GM19025 (cell line): ENCODE data around the gene ARHGAP12.
"Not testable (repeated sequence)": the region's sequence is repeated elsewhere in the genome, so short reads cannot be mapped to it uniquely, and the experiment has no call there.

Experiments used
- ATAC-seq: cut with Tn5 transposase; IDR thresholded peaks from one replicate; pipeline ENCODE4 v1.9.1; 2021; ENCODE audit warnings: mild to moderate bottlenecking, low read depth, moderate library complexity; ENCODE audit not compliant: unreplicated experiment

The ARHGAP12 gene

DNA sequence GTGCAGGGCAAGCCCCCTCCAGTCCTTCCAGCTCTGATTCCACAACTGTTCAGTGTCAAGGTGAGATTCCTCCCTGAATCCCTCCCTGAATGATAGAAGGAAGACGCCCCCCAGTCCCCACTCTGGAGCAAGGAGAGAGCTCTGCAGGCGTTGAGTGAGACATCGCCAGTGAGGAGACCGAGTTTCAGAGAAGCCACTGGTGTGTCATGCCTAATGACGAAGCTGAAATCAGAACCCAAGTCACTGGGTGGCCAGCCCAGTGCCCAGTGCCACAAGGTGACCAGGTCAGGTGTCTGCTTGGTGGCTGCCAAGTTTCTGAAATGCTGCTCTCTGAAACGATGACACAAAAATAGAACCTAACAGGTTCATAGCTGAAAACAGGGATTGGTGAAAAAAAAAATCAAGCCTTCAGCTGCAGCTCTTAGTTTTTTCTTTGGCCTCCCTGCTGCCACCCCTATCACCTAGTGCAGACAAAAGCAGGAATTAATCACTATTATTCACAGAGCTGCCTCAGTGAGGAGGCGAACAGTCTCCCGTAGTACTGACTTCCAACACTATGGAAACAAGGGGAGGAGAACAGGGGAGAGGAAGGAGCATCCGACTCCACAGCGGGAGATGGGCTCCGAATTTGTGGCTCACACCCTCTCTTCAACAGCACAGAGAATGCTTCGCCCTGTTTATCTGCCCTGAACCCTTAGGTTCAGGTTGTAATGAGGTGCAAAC lies 153.5 kb downstream of the ARHGAP12 start:
- no peak for ATAC-seq

DNA sequence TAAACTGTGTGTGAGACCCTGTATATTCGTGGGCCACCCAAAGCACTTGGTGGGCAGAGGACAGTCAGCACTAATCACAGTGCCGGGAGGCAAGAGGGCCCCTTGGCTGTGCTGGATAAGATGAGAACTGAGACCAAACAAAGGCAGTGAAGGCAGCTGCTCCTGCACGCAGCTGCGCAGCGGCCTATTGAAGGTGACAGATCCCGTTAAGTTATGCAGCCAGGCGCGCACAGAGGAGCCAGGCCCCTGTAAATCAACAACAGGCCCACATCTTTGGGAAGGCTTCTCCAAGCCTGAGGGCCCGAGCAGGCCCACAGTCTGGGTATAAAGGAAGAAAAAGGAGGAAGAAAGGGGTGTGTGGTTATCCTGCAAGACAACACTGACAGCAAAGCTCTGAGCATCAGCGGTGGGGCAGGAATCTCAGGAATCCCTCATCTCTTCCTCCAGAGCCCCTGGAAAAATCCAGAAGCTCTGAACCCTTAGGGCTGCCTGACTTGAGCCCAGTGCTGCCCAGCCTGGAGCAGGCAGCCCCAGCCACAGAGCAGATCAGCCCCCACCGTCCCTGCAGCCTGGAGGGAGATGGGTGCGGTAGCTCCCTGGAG lies 154.2 kb downstream of the ARHGAP12 start:
- no peak for ATAC-seq

DNA sequence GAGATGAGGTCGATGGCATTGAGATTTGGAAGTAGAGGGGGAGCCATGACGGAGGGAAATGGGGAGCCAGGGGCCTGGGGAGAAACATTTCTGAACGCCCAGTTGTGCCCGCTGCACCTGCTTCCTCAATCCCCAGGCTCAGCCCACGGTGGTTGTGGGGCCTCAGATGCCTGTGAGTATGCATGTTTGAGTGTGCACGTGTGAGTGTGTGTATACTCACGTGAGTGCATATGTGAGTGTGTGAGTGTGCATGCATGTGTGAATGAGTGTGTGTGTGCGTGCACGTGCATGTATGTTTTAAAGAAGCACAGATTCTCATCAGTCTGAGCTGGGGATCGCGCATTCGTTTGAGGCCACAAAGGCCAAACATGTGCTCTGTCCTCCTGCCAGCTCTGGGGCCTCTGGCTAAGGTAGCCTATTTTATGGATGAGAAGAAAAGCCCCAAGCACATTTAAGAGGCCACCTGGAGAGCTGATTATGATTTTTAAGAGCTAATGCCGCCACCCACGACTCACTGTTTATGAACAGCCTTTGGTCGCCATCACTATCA lies 154.8 kb downstream of the ARHGAP12 start:
- no peak for ATAC-seq

DNA sequence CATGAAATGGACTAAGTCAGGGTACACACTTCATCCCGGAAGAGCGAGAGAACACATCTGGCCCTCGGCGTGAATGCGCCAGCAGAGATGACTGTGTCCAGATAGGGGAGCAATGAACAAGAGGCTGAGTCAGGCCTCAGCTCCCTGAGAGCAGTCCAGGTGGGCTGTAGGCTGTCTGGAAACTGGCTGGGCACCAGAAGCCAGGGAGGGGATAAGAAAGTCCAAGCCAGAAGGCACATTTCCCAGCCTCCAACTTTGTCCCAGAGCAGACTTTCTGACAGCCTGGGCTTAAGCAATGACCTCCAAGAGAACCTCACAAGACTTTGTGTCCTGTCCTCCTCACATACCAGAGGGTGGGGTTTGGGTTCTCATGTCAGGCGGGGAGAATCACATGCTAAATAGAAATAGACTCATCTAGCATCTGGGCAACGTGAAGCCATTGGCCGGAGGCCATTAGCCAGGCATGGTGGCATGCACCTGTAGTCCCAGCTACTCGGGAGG lies 157.2 kb downstream of the ARHGAP12 start:
- no peak for ATAC-seq

DNA sequence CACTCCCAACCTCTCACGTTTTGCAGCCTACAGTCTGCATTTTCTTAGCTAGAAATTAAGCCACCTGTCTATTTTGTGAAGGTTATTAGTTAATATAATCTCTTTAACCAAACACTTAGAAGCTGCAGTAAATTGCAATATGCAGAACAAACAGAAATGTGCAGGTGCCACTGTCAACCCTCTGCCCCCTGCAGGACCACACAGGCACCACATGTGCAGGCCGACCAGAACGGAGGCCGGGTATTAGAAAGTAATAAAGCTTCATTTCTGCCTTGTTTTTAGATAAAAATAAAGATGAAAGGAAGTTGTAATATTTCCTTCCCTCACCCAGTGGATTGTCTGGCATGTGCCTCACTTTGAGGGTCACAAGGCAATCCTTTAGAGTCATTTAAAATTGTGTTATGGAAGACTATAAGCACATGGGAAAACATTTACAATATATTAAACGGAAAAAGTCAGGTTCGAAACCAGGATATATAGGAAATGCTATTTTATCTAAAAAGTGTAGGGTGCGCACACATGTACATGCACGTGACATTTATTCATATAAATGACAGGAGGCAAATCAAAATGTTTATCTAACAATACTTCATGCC lies 158.2 kb downstream of the ARHGAP12 start:
- no peak for ATAC-seq

DNA sequence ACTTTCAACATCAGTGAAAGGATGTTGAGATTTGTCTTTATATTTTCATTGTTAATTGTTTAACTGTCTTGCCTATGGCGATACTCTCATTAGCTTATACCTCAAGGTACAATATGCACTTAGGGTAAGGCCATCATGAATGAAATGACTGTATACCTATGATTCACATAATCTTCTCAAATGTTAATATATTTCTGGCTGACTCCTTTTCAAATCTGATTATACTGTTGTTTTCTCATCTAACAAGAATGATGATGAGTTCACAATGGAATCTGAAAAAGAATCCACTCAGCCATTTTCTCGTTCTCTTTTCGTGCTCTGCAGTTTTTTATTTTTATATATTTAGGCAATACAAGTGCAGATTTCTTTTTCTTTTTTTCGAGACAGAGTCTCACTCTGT lies 159.1 kb downstream of the ARHGAP12 start:
- no peak for ATAC-seq

DNA sequence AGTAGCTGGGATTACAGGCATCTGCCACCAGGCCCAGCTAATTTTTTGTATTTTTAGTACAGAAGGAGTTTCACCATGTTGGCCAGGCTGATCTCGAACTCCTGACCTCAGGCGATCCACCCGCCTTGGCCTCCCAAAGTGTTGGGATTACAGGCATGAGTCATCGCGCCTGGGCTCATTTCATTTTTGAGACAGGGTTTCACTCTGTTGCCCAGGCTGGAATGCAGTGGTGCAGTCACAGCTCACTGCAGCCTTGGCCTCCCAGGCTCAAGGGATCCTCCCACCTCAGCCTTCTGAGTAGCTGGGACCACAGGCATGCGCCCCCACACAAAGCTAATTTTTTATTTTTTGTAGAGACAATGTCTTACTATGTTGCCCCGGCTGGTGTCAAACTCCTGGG lies 159.7 kb downstream of the ARHGAP12 start:
- ATAC-seq, result not testable (repeated sequence)

DNA sequence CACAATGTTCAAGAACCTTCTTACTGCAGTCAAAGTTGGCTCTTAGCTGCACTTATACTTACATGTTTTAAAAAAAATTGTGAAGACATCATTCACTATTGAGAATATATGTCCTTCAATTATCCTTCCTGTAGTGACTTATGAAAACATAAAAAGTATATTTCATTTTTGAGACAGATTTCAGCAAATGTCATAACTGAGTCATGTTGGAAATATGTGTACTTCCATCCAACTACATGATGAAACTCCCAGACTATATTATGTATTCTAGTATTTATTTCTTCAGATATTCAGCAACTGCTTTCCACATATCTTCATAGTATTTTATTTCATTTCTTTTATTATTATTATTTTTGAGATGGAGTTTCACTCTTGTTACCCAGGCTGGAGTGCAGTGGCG lies 160.2 kb downstream of the ARHGAP12 start:
- no peak for ATAC-seq

DNA sequence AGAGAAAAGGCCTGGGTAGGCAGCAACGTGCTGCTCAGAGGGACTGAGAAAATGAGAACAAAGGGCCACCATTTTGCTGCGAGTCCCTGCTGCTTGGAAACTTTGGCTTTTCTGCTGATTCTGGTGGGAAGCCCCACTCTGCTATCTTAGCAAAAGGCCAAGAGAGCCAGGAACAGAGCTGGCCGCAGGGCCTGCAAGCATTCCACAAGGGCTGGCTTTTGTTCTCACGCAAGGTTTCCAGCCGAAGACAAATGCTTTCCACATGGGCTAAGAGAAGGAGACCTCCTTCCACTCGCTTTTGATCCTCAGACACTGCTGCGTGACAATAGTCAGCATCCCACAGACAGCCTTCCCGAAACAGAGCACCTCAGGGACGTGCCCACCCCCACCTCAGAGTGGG lies 163.1 kb downstream of the ARHGAP12 start:
- ATAC-seq, result no peak

DNA sequence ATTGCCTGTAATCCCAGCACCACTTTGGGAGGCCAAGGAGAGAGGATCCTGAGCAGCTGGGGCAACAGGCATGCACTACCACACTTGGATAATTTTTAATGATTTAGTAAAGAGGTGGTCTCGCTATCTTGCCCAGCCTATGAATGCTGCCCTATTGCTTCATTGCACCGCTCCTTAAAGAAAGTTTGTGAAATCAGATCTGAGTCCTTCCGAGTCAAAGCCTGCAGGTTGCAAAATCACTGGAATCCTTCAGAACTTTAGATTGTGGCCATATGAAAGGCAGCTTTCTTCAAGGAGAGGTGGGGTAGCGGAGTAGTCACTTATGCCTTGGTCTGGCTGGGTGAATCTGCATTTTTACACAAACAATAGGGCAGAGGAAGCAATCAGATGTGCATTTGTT lies 166.3 kb downstream of the ARHGAP12 start:
- no peak for ATAC-seq

DNA sequence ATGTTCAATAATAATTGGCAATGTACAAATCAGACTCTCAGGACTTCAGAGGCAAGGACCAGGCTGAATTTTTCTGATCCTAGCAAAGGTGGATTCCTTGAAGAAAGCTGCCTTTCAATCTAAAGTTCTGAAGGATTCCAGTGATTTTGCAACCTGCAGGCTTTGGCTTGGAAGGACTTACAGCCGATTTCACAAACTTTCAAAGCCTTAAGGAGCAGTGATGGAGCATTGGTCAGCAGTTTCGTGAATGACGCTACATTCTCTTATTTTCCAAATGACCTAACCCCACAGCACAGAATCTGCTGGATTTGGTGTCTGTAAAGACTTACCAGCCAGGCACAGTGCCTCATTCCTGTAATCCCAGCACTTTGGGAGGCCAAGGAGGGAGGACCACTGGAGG lies 167.5 kb downstream of the ARHGAP12 start:
- ATAC-seq, result no peak

DNA sequence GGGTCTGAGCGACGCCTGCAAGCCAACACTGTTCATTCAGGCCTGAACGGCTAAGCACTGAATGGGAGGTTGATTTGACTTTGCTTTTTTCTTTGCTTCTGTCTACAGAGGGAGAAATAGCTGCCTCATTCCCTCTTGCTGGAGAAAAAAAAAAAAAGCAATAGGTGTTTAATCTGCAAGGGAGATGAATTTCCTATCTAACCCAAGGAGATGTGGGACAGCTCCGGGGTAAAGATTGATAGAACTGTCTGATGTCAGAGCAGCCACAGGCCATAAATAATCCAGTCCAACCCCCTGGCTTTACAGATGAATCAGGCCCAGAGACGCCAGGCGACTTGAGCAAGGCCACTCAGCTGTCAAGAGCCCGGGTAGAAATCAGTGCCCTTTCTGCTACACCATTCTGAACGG lies 168.0 kb downstream of the ARHGAP12 start:
- ATAC-seq, result no peak

DNA sequence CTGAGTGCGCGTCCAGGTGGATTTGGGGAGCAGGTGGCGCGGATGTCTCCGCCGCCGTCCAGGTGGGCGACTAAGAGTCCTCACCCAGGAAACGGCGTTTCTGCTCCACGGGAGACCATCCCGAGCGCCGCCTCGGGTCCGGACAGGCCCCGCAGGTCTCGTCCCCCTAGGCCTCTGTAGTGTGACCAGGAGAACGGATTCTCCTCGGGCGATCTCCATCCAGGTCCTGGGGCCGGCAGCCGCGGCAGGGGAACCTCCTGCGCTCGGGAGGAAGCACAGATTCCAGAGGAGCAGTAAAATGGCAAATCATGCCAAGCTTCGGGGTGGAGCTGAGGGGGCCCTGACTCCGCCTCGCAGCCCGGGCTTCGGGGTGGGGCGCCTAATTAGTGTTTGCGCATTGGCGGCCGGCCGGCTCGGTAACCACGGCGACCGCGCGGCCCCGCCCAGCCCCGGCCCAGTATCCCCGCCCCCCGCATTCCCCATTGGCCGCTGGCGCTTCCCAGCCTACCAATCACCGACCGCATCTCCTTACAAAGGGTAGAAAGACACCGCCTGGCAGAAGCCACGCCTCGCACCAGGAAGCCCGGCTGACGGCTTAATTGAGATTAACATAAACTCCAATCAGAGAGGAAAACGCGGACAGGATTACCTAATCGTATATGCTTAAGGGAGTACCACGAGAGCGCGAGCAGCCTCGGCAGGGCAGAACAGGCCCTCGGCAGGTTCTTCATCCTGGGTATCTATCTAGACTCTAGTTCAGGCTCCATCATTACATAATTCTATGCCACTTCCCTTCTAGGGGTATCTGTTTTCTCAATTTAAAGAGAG lies 168.6 kb downstream of the ARHGAP12 start:
- peak; percentile 96 for ATAC-seq

DNA sequence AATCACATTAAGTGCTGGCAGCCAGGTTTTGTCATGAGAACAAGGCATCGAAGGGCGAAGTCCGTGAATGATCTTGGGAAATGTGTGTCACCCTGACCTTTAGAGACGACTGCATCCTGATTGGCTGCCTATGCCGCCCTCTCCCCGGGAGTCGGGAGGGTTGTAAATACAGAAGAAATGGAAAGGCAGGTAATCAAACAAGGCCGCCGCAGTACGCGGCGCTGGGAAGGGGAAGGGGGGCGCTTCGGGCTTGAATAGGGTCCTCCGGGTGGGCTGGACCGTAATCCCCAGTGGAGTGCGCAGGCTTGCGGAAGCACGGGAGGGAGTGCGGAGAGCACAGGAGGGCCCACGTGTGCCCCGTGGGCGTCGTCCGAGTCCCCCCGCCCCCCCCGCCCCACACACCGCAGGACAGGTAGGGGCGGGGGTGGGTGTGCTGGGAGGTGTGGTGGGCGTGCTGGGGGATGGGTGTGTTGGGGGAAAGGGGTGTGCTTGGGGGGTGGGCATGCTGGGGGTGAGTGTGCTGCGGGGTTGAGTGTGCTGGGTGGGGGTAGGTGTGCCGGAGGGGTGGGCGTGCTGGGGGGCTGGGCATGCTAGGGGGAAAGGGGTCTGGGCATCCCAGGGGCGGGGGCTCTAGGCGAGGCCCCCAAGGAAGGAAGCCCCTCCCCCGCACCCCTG lies 169.4 kb downstream of the ARHGAP12 start:
- no peak for ATAC-seq

DNA sequence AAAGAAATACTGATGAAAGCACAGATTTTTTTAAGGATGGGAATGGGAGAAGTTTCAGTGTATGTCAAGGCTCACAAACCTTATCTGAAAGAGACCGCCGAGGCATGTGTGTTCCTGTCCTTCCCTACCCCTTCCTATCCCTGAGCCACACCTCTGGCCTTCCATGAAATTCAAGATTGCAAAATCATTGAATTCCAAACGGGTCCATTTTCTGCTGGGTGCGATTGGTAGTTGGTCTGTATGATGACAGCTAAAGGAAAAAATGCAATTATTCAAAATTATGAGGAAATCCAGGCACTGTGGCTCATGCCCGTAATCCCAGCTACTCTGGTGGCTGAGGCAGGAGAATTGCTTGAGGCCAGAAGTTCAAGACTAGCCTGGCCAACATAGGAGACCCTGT lies 170.1 kb downstream of the ARHGAP12 start:
- ATAC-seq, result no peak

DNA sequence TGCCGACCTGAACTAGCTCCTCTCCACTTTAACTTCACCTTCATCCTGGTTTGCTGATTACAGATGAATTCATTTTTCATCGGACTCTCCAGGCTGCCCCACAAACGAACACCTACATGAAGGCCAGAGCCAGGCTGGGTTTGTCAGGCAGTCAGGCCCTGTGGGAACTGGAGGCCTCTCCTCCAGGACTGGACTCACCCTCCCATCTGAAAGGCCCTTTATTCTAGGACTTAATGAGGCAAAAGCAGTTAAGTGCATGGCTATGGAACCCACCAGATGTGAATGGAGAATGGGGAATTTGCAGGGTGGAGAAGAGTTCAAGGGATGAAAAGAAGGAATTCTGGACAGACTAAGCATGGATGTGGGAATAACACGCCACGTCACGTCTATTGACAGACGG lies 170.8 kb downstream of the ARHGAP12 start:
- no peak for ATAC-seq

DNA sequence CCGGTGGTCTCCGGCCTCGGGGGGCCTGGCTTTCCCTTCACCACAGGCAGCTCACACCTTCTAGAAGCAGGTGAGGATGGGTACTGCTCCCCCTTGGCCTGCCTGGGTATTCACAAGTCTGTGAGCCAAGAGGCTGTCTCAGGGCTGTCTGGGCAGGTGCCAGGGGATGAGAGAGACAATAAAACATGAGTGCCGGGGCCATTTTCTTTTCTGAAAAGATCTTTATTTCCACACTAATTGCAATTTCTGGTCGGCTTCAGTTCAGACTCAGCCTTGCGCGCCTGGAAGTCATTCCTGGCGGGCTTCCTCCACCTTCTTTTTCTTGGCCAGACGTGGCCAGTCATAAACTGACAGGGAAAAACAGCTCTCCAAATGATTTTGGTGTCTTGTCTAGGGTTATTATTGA lies 171.2 kb downstream of the ARHGAP12 start:
- no peak for ATAC-seq

DNA sequence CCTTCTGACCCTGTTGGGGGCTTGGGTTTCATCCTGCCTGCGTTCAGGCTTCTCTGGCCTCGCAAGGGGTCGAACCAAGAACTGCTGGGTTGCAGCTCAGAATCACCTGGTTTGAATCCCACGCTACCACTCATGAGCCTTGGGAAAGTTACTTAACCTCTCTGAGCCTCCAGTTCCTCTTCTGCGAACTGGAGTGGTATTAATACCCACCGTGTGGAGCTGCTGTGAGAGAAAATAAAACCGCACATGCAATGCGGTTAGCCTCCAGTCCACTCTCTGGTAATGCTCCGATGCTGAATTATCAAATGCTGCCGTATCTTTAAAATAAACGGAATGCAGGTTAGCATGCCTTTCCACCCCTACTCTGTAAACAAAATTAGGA lies 171.9 kb downstream of the ARHGAP12 start:
- no peak for ATAC-seq

DNA sequence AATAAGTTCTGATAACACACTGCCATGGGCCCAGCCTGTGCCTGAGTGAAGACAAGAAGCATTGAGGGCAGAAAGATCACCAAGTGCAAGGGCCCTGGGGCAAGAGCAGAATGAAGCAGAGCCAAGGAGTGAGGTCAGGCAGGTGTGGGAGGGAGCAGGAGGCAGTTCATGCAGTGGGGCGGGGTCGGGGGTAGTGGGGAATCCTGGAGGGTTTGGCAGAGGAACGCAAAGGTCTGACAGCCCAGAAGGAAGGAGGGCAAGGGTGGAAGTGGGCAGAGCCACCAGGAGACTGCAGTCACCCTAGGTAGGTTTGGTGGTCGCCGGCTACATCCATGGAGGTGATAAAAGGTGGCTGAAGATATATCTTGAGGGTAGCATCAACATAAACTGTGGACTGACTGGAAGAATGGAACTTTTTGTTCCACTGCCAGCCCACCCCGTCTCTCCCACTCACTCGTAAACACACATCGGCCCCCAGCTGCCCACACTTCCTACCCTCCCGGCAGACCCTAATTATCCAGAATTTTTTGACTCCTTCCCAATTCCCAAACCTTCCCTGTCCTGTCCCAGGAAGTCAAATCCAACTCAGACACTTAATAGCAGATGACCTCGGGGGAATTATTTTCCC lies 172.4 kb downstream of the ARHGAP12 start:
- no peak for ATAC-seq
